ENCODE results near the gene SEC16B.

GRCh38 chr1:177976596-177976995, 6.7 kb upstream of the SEC16B start:
- TF ChIP-seq OSR1 (CRISPR knock-in tag; IDR thresholded peaks at IDR 0.05) (no peak), ZNF8 (CRISPR knock-in tag; IDR thresholded peaks at IDR 0.05) (no peak), ZFP30 (CRISPR knock-in tag; IDR thresholded peaks at IDR 0.05) (no peak), ZFP3 (CRISPR knock-in tag; IDR thresholded peaks at IDR 0.05) (no peak)
- TF ChIP-seq, protein P1, sequence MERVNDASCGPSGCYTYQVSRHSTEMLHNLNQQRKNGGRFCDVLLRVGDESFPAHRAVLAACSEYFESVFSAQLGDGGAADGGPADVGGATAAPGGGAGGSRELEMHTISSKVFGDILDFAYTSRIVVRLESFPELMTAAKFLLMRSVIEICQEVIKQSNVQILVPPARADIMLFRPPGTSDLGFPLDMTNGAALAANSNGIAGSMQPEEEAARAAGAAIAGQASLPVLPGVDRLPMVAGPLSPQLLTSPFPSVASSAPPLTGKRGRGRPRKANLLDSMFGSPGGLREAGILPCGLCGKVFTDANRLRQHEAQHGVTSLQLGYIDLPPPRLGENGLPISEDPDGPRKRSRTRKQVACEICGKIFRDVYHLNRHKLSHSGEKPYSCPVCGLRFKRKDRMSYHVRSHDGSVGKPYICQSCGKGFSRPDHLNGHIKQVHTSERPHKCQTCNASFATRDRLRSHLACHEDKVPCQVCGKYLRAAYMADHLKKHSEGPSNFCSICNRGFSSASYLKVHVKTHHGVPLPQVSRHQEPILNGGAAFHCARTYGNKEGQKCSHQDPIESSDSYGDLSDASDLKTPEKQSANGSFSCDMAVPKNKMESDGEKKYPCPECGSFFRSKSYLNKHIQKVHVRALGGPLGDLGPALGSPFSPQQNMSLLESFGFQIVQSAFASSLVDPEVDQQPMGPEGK (CRISPR knock-in tag; IDR thresholded peaks at IDR 0.05; ENCODE audit: borderline replicate concordance) = no peak
